ENCODE measurements around the gene MUSK. TPM values are rescaled to one million over a fixed set of nuclear protein-coding genes. Genes with fewer than 3 reads are reported as not detected.

Gene MUSK
- not detected in 2 replicates for total RNA-seq
- 0.08 TPM in 1 of 2 replicates, not detected in the other for polyA plus RNA-seq
- 0.06 TPM in 1 of 2 replicates, not detected in the other for polyA plus RNA-seq (2011; cell fraction: cytosol; rRNA removed)
- not detected in 2 replicates for polyA plus RNA-seq (2011; cell fraction: nucleus; rRNA removed)
- polyA plus RNA-seq (2012) = not detected in 2 replicates
- not detected in 2 replicates for polyA minus RNA-seq
- not detected for polyA minus RNA-seq (2011; cell fraction: cytosol; rRNA and poly(A)+ RNA removed)
- polyA minus RNA-seq (2011; cell fraction: nucleus; rRNA and poly(A)+ RNA removed) = not detected in 2 replicates
- Bru-seq, nascent RNA = percentile 5 among the genes with signal in this experiment
- BruChase-seq, experiment 1, labeled RNA remaining after a 6-hour chase = percentile 2 among the genes with signal in this experiment
- percentile 5 among the genes with signal in this experiment for BruChase-seq, experiment 2, labeled RNA remaining after a 2-hour chase
- long read RNA-seq, partial matches to known transcripts = 0 of 1 reads
- long read RNA-seq, other reads (novel, unspliced or antisense) = 1 of 1 reads

DNA sequence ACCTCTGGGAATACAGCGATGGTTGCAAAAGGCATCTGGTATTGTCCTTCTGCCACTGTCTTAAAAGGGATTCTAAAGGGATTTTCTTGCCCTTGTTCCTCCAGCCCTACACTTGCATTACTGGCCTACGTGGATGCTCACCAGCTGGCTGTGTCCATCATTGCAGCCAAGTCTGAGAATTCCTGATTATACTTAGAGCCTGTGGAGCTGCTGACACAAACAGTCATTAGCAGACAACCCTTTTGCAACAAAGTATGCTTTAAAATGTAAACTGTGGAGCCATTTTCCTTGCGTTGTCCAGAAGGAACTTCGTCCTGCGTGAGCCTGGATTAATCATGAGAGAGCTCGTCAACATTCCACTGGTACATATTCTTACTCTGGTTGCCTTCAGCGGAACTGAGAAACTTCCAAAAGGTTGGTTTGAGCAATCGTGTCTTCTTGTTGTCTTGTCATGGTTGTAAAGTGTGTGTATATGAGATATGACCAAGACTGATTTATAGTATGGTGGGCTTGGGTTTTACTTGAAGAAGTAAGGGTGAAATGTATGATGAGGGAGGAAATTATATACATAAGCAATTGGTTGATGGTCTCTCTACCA is at the start of gene MUSK:
Gene MUSK, plus strand, starts transcription at position 222 of the 598 bp plus-strand sequence. Its CDS starts 114 bp downstream, at position 336.
- dilution Hi-C loops (cut with MboI; ENCODE audit: extremely low pct_ligation_motif_present, low sequenced_read_pairs) = no loop called here
- Histone ChIP-seq H3K4me2 (ENCODE audit: insufficient read depth, low read length) (peak within 1 kb of the TSS; percentile 17), H3K9me3 (replicated peaks; ENCODE audit: control insufficient read depth, insufficient read depth, low read length) (no peaks in the 10 kb centered on the region), H3K36me3 (ENCODE audit: control insufficient read depth in 2 of 2, extremely low read depth in 1 of 2, insufficient read depth in 2 of 2, low read length in 2 of 2) (no peaks in the 10 kb centered on the region), H2AFZ (ENCODE audit: low read depth, low read length) (no peak within 1 kb of the TSS), H4K20me1 (replicated peaks; ENCODE audit: control insufficient read depth, extremely low read depth, insufficient read depth, low read length) (no peaks in the 10 kb centered on the region), H3K27me3 (ENCODE audit: control insufficient read depth in 2 of 2, insufficient read depth in 2 of 2, low read length in 2 of 2) (no peaks in the 10 kb centered on the region), H3K9me1 (replicated peaks; ENCODE audit: control insufficient read depth, extremely low read depth, insufficient read depth, low read length) (no peaks in the 10 kb centered on the region), H3K4me1 (ENCODE audit: control insufficient read depth, extremely low read depth, insufficient read depth, low read length) (peaks cover 5% of the 10 kb centered on the region), H3K4me3 (replicated peaks in 1 of 3; ENCODE audit: insufficient read depth in 1 of 3, low read depth in 1 of 3, low read length in 3 of 3) (no peak within 1 kb of the TSS), H3K9ac (replicated peaks; ENCODE audit: extremely low read depth, insufficient read depth, low read length) (no peak within 1 kb of the TSS), H3K79me2 (ENCODE audit: control insufficient read depth, insufficient read depth, low read length) (no peaks in the 10 kb centered on the region), H3K27ac (ENCODE audit: insufficient read depth, low read depth, low read length) (no peak within 1 kb of the TSS)
- no TSS peak for BruUV-seq (replicated peaks)
- intact Hi-C loops (cut with micrococcal nuclease) = no loop called here
- DNase-seq (ENCODE audit: low read depth, low spot score) (no peak), FAIRE-seq (no peak)
- ChIA-PET POLR2A (no interaction called here), CTCF (interaction anchor here (0.5 to 1.2 kb wide), 2 partner anchors 30 to 33 kb away, joined by 3 read pairs; no protein-coding TSS in a partner anchor)
- TF ChIP-seq GATA2 (IDR thresholded peaks at IDR 0.05; ENCODE audit: insufficient read depth, insufficient read length, low read depth, low read length) = no peak
- TF ChIP-seq MYC (IDR thresholded peaks at IDR 0.05; ENCODE audit: low read depth, low read length) = no peak
- TF ChIP-seq MAX (IDR thresholded peaks at IDR 0.05; ENCODE audit: insufficient read depth, insufficient read length) = no peak

DNA sequence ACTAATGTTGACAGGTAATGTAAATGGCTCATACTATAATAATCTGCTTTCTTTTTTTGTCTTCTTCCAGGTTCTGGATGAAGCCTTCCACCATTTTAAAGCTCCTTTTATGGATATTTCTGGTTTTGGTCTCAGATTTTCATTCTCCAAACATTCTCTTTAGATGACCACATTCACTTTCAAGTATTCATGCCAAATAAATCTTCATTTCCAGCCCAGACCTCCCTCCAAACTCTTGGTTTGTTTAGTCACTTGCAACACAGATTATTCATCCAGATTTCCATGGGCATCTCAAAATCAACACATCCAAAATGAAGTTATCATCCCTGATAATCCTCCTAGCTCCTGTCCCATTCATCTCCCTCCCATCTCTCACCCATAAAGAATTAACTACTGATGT is 48.8 kb upstream of the MUSK start:
- no peaks in the 10 kb centered on the region for H4K20me1 ChIP-seq (replicated peaks; ENCODE audit: control insufficient read depth, extremely low read depth, insufficient read depth, low read length)
- H3K4me2 ChIP-seq (ENCODE audit: insufficient read depth, low read length) = no peak overlapping the region
- no peak overlapping the region for H3K27ac ChIP-seq (ENCODE audit: insufficient read depth, low read depth, low read length)
- ChIA-PET POLR2A (no interaction called here), CTCF (interaction anchor here (1.2 to 1.8 kb wide), 4 partner anchors 191 to 1046 kb away, joined by 3 to 8 read pairs (median 4); no protein-coding TSS in a partner anchor)
- peaks cover 0 to 1% of the 10 kb centered on the region in 2 experiments for H3K27me3 ChIP-seq (ENCODE audit: control insufficient read depth in 2 of 2, insufficient read depth in 2 of 2, low read length in 2 of 2)
- FAIRE-seq (no peak), DNase-seq (ENCODE audit: low read depth, low spot score) (no peak)
- H3K4me1 ChIP-seq (ENCODE audit: control insufficient read depth, extremely low read depth, insufficient read depth, low read length) = no peaks in the 10 kb centered on the region
- dilution Hi-C loops (cut with MboI; ENCODE audit: extremely low pct_ligation_motif_present, low sequenced_read_pairs) (no loop called here), intact Hi-C loops (cut with micrococcal nuclease) (loop anchor here (5.0 to 10.0 kb wide), 2 partner anchors 363 to 735 kb away; partner anchors contain the start of gene TXN)
- TF ChIP-seq POLR2AphosphoS5 (IDR thresholded peaks at IDR 0.05; ENCODE audit: insufficient read depth, low read depth, low read length) = no peak
- TF ChIP-seq MAX (IDR thresholded peaks at IDR 0.05; ENCODE audit: insufficient read depth, insufficient read length) = no peak
- TF ChIP-seq JUN (IDR thresholded peaks at IDR 0.05; ENCODE audit: borderline replicate concordance, insufficient read depth, insufficient read length, low read depth) = no peak
- TF ChIP-seq POLR2A (IDR thresholded peaks at IDR 0.05; ENCODE audit: low read depth, low read length) = no peak
- TF ChIP-seq FOS (IDR thresholded peaks at IDR 0.05; ENCODE audit: borderline replicate concordance, insufficient read depth, low read length) = no peak
- no peak for TF ChIP-seq EZH2 (IDR thresholded peaks at IDR 0.05; ENCODE audit: borderline replicate concordance, low read depth, low read length, severe bottlenecking)
- TF ChIP-seq MYC (IDR thresholded peaks at IDR 0.05; ENCODE audit: low read depth, low read length) = no peak
- TF ChIP-seq, protein P1, sequence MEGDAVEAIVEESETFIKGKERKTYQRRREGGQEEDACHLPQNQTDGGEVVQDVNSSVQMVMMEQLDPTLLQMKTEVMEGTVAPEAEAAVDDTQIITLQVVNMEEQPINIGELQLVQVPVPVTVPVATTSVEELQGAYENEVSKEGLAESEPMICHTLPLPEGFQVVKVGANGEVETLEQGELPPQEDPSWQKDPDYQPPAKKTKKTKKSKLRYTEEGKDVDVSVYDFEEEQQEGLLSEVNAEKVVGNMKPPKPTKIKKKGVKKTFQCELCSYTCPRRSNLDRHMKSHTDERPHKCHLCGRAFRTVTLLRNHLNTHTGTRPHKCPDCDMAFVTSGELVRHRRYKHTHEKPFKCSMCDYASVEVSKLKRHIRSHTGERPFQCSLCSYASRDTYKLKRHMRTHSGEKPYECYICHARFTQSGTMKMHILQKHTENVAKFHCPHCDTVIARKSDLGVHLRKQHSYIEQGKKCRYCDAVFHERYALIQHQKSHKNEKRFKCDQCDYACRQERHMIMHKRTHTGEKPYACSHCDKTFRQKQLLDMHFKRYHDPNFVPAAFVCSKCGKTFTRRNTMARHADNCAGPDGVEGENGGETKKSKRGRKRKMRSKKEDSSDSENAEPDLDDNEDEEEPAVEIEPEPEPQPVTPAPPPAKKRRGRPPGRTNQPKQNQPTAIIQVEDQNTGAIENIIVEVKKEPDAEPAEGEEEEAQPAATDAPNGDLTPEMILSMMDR (IDR thresholded peaks at IDR 0.05; ENCODE audit: extremely low read depth in 1 of 2, insufficient read depth in 1 of 2, low read depth in 1 of 2, low read length in 2 of 2) = no peak
- no peak for TF ChIP-seq GATA2 (IDR thresholded peaks at IDR 0.05; ENCODE audit: insufficient read depth, insufficient read length, low read depth, low read length)
- H3K4me3 ChIP-seq (replicated peaks in 1 of 3; ENCODE audit: insufficient read depth in 1 of 3, low read depth in 1 of 3, low read length in 3 of 3) = no peak overlapping the region
- no peaks in the 10 kb centered on the region for H3K79me2 ChIP-seq (ENCODE audit: control insufficient read depth, insufficient read depth, low read length)
- no peak overlapping the region for H2AFZ ChIP-seq (ENCODE audit: low read depth, low read length)
- H3K9me3 ChIP-seq (replicated peaks; ENCODE audit: control insufficient read depth, insufficient read depth, low read length) = no peaks in the 10 kb centered on the region
- no TSS peak for BruUV-seq (replicated peaks)
- no peaks in the 10 kb centered on the region for H3K9me1 ChIP-seq (replicated peaks; ENCODE audit: control insufficient read depth, extremely low read depth, insufficient read depth, low read length)
- H3K9ac ChIP-seq (replicated peaks; ENCODE audit: extremely low read depth, insufficient read depth, low read length) = no peak overlapping the region
- no peaks in the 10 kb centered on the region for H3K36me3 ChIP-seq (ENCODE audit: control insufficient read depth in 2 of 2, extremely low read depth in 1 of 2, insufficient read depth in 2 of 2, low read length in 2 of 2)

Data from endothelial cell of umbilical vein (primary cell).